Measurements from ENCODE around the gene NR1H2.
"Not testable (repeated sequence)": the region's sequence is repeated elsewhere in the genome, so short reads cannot be mapped to it uniquely, and the experiment has no call there.

The NR1H2 gene

DNA sequence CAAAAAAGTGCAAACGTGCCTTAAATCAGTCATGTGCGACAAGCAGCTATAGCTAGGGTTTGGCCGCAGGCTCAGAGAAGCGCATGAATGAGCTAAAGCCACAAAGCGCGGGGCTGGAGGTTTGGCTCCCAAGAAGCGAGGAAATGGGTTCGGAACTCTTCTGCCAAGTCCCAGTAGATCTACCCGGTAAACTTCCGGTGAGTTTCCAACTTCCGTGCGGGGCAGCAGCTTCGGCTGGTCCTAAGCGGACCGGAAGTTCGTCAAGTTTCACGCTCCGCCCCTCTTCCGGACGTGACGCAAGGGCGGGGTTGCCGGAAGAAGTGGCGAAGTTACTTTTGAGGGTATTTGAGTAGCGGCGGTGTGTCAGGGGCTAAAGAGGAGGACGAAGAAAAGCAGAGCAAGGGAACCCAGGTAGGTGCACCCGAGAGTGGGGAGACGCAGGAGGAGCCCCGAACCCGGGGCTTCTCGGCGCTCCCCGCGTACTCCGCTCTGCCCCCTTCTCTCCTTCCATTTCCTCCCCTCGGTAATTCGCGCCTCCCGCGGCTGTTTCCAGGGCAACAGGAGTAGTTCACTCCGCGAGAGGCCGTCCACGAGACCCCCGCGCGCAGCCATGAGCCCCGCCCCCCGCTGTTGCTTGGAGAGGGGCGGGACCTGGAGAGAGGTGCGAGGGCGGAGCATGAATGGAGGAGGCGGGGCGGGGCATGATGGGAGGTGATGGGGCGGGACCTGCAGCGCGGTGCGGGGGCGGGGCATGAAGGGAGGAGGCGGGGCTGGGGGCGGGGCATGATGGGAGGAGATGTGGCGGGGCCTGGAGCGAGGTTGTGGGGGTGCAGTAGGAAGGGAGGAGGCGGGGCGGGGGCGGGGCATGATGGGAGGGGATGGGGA is at the start of gene NR1H2:
TSS of gene NR1H2 (plus strand) at position 292 of the 885 bp plus-strand sequence. CDS start 1,149 bp downstream, outside the sequence.
- Histone ChIP-seq H3K4me1 (ENCODE audit: control insufficient read depth, insufficient read depth, low read length) (no peaks in the 10 kb centered on the region), H3K27me3 (ENCODE audit: control insufficient read depth, insufficient read depth, low read length) (no peaks in the 10 kb centered on the region), H3K9ac (ENCODE audit: low read depth, low read length) (peak within 1 kb of the TSS; percentile 96), H3K4me3 (ENCODE audit: low read depth, low read length) (peak within 1 kb of the TSS; percentile 96), H3K27ac (ENCODE audit: low read depth, low read length) (peak within 1 kb of the TSS; percentile 99), H3K9me3 (ENCODE audit: control insufficient read depth, insufficient read depth, low read length) (no peaks in the 10 kb centered on the region), H3K36me3 (ENCODE audit: control insufficient read depth, insufficient read depth, low read length) (peaks cover 40% of the 10 kb centered on the region)

DNA sequence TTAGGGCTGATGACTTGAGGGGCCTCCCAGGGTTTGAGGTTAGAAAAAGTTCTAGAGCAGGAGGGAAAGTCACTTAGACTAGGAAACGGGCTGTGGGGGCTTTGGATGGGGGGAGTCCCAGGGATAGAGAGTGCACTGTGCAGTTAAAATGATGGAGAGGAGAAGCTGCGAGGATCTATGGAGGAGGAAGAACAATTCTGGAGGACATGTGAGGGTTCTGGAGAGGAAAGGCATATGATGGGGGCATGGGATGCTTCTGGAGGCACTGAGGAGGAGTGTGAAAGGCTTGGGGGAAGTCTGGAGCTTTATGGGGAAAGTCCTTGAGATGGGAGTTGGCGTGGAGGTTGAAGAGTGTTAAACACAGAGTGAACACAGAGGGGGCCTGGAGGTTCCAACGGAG is 49.2 kb upstream of the NR1H2 start:
- Histone ChIP-seq H3K36me3 (ENCODE audit: control insufficient read depth, insufficient read depth, low read length) (peaks cover 8% of the 10 kb centered on the region), H3K9me3 (ENCODE audit: control insufficient read depth, insufficient read depth, low read length) (no peaks in the 10 kb centered on the region), H3K27me3 (ENCODE audit: control insufficient read depth, insufficient read depth, low read length) (peaks cover 20% of the 10 kb centered on the region), H3K9ac (ENCODE audit: low read depth, low read length) (no peak overlapping the region), H3K4me3 (ENCODE audit: low read depth, low read length) (peak overlapping the region; percentile 56), H3K27ac (ENCODE audit: low read depth, low read length) (no peak overlapping the region), H3K4me1 (ENCODE audit: control insufficient read depth, insufficient read depth, low read length) (peaks cover 11% of the 10 kb centered on the region)

DNA sequence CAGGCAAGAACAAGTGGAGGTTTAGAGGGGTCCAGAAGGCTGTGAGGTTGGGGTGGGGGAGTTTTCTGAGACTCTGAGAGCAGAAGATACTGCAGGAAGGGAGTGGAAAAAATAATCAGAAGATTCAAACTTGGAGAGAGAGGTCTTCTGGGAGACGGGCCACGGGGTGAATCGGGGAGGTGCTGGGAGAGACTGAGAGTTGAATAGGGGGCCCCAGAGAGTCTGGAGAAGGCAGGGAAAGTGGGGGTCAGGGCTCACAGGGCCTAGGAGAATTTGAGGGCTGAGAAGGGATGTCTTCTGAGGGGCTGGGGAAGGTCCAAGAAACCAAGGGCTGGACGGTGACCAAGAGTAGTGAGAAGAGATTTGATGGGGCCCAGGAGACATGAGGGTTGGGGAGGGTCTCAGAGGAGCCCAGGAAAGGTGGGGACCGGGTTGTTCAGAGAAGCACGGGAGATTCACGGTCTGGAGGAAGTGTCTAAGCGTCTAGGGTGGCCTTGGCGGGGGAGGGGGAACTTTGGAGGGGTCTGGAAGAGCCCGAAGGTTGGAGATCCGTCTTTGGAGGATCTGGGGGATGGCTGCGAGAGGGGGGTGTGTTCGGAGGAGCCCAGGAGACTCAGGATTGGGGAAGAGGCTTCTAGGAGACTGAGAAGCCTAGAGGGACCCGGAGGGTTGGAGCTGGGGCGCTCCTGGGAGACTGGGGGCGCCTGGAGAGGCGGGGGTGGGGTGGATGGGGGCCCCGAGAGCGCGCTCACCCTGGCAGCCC is 48.6 kb upstream of the NR1H2 start:
- no peak overlapping the region for H3K9ac ChIP-seq (ENCODE audit: low read depth, low read length)
- peak overlapping the region; percentile 56 for H3K4me3 ChIP-seq (ENCODE audit: low read depth, low read length)
- H3K36me3 ChIP-seq (ENCODE audit: control insufficient read depth, insufficient read depth, low read length): peaks cover 8% of the 10 kb centered on the region
- H3K27me3 ChIP-seq (ENCODE audit: control insufficient read depth, insufficient read depth, low read length): peaks cover 20% of the 10 kb centered on the region
- no peak overlapping the region for H3K27ac ChIP-seq (ENCODE audit: low read depth, low read length)
- H3K9me3 ChIP-seq (ENCODE audit: control insufficient read depth, insufficient read depth, low read length): no peaks in the 10 kb centered on the region
- peaks cover 16% of the 10 kb centered on the region for H3K4me1 ChIP-seq (ENCODE audit: control insufficient read depth, insufficient read depth, low read length)

DNA sequence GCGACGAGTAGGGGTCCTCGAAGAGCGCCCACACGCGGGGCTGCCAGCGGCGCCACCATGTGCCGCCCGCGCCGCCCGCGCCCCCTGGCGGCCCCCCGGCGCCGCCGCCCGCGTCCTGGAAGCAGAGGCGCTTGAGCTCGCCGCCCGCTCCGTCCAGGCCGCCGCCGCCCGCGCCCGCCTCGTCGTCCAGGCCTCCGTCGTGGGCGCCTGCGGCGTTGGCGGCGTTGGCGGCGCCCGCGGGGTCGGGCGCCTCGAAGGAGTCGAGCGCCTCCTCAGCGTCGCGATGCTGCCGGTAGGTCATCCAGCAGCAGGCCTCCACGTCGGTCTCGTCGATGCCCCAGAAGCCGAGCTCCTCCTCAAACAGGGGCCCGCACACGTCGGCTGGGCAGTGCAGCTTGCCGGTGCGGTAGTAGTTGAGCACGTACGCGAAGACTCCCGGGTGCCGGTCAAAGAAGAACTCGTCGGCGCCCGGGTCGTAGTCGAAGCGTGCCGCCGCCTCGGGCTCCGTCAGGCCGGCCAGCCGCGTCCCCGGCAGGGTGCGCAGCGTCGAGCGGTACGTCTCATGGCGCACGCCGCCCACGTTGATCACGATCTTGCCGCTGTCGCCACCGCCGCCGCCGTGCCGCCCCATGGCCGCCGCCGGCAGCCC is 47.9 kb upstream of the NR1H2 start:
- Histone ChIP-seq H3K9me3 (ENCODE audit: control insufficient read depth, insufficient read depth, low read length) (no peaks in the 10 kb centered on the region), H3K27ac (ENCODE audit: low read depth, low read length) (no peak overlapping the region), H3K4me1 (ENCODE audit: control insufficient read depth, insufficient read depth, low read length) (peaks cover 16% of the 10 kb centered on the region), H3K36me3 (ENCODE audit: control insufficient read depth, insufficient read depth, low read length) (peaks cover 5% of the 10 kb centered on the region), H3K4me3 (ENCODE audit: low read depth, low read length) (peak overlapping the region; percentile 59), H3K27me3 (ENCODE audit: control insufficient read depth, insufficient read depth, low read length) (peaks cover 20% of the 10 kb centered on the region), H3K9ac (ENCODE audit: low read depth, low read length) (peak overlapping the region; percentile 33; the same call in 1 of the 2 replicates)

DNA sequence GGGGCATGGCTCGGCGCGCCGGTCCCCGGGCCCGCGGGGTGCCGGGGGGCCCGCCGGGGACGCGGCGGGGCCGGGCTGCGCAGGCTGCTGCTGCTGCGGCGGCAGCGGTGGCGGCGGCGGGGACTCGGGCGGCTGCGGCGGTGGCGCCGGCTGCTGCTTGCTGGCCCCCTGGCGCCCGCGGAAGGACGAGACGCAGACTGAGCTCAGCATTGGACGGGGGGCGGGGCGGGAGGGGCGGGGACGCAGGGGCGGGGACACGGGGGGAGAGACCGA is 47.4 kb upstream of the NR1H2 start:
- peak overlapping the region; percentile 59; the same call in 1 of the 2 replicates for H3K4me3 ChIP-seq (ENCODE audit: low read depth, low read length)
- no peaks in the 10 kb centered on the region for H3K9me3 ChIP-seq (ENCODE audit: control insufficient read depth, insufficient read depth, low read length)
- H3K27me3 ChIP-seq (ENCODE audit: control insufficient read depth, insufficient read depth, low read length): peaks cover 20% of the 10 kb centered on the region
- H3K9ac ChIP-seq (ENCODE audit: low read depth, low read length): no peak overlapping the region
- H3K27ac ChIP-seq (ENCODE audit: low read depth, low read length): no peak overlapping the region
- H3K4me1 ChIP-seq (ENCODE audit: control insufficient read depth, insufficient read depth, low read length): peaks cover 16% of the 10 kb centered on the region
- H3K36me3 ChIP-seq (ENCODE audit: control insufficient read depth, insufficient read depth, low read length): peaks cover under 1% of the 10 kb centered on the region

DNA sequence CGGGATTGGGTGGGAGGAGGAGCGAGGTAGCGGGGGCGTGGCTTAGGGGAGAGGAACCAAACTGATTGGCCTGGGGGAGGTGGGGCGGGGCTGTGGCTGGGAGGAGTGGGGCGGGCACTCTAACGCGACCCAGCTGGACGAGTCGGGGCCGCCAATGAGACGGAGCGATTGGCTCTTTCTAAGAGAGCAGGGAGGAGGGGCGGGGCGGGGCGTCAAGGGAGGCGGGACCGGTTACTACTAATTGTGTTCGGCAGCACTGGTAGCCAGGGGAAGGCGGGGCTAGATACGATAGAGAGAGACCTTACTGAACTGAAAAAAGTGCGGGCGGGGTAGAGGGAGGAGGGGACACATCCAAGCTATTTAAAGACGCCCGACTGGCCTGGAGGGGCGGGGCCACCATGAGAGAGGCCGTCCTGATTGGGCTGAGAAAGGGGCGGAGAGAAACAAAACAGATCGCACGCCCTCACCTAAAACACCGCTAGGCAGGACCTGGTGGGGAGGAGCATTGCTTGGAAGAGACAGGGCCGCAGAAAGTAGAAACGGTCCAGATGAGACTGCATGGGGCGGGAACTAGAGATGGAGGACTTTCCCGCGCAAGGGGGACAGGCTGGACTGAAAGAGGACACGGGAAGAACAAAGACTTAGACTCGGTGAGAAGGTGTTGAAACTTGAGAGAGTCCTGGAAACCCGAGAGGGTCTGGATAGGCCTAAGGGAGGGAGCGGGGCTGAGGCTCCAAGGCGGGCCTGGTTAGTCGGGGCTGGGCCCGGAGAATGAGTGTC is 46.9 kb upstream of the NR1H2 start, which contains the start of gene KCNC3:
TSS of gene KCNC3 (minus strand) at position 232 of the 780 bp plus-strand sequence. CDS start 295 bp downstream, outside the sequence.
- peaks cover 16% of the 10 kb centered on the region for H3K4me1 ChIP-seq (ENCODE audit: control insufficient read depth, insufficient read depth, low read length)
- H3K9ac ChIP-seq (ENCODE audit: low read depth, low read length): peak within 1 kb of the TSS; percentile 33; the same call in 1 of the 2 replicates
- no peaks in the 10 kb centered on the region for H3K36me3 ChIP-seq (ENCODE audit: control insufficient read depth, insufficient read depth, low read length)
- no peaks in the 10 kb centered on the region for H3K9me3 ChIP-seq (ENCODE audit: control insufficient read depth, insufficient read depth, low read length)
- peak within 1 kb of the TSS; percentile 79 for H3K4me3 ChIP-seq (ENCODE audit: low read depth, low read length)
- H3K27me3 ChIP-seq (ENCODE audit: control insufficient read depth, insufficient read depth, low read length): peaks cover 20% of the 10 kb centered on the region
- H3K27ac ChIP-seq (ENCODE audit: low read depth, low read length): peak within 1 kb of the TSS; percentile 84

DNA sequence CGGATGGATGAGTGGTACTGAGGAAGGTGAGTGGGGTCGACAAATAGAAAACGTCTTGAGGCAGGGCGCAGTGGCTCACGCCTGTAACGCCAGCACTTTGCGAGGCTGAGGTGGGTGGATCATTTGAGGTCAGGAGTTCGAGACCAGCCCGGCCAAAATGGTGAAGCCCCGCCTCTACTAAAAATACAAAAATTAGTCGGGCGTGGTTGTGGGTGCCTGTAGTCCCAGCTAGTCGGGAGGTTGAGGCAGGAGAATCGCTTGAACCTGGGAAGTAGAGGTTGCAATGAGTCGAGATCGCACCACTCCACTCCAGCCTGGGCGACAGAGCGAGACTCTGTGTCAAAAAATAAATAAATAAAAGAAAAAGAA is 46.3 kb upstream of the NR1H2 start:
- H3K9ac ChIP-seq (ENCODE audit: low read depth, low read length); H3K36me3 ChIP-seq (ENCODE audit: control insufficient read depth, insufficient read depth, low read length); H3K9me3 ChIP-seq (ENCODE audit: control insufficient read depth, insufficient read depth, low read length): not testable (repeated sequence)
- H3K27me3 ChIP-seq (ENCODE audit: control insufficient read depth, insufficient read depth, low read length): peaks cover 20% of the 10 kb centered on the region
- H3K27ac ChIP-seq (ENCODE audit: low read depth, low read length): peak overlapping the region; percentile 82
- peak overlapping the region; percentile 79 for H3K4me3 ChIP-seq (ENCODE audit: low read depth, low read length)
- peaks cover 15% of the 10 kb centered on the region for H3K4me1 ChIP-seq (ENCODE audit: control insufficient read depth, insufficient read depth, low read length)

DNA sequence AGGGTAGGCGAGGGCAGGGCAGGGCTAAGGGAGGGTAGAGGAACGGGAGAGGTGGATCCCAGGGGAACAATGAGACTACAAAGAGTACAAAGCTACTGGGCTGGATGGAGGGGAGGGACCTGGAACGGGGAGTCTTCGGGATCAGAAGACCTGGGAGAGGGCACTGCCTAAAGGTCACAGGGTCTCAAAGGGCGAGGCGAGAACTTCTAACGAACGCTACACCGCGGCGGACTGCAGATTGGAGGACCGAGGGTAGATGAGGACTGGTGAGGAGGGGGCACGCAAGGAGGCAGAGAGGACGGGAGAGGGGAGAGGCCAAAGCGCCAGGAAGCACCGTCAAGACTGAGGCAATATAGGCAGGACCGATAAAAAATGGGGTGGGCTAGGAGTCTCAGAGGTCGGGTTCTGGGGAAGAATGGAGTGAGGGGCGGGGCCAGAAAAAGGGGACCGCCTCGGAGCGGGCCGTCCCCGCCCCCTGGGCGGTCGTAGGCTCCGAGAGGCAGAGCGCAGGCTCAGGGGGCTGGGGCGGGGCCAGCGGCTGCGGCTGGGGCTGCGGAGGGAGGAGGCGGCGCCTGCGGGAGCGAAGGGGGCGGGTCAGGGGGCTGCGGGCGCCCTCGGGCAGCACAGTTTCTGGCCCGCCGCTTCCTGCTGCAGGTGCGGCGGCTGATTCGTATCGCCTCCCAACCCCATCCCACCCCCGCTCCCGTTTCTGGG is 45.7 kb upstream of the NR1H2 start:
- H3K9me3 ChIP-seq (ENCODE audit: control insufficient read depth, insufficient read depth, low read length): no peaks in the 10 kb centered on the region
- peaks cover 20% of the 10 kb centered on the region for H3K27me3 ChIP-seq (ENCODE audit: control insufficient read depth, insufficient read depth, low read length)
- peaks cover 11% of the 10 kb centered on the region for H3K4me1 ChIP-seq (ENCODE audit: control insufficient read depth, insufficient read depth, low read length)
- H3K4me3 ChIP-seq (ENCODE audit: low read depth, low read length): peak overlapping the region; percentile 79
- no peaks in the 10 kb centered on the region for H3K36me3 ChIP-seq (ENCODE audit: control insufficient read depth, insufficient read depth, low read length)
- peak overlapping the region; percentile 32; the same call in 1 of the 2 replicates for H3K9ac ChIP-seq (ENCODE audit: low read depth, low read length)
- peak overlapping the region; percentile 84 for H3K27ac ChIP-seq (ENCODE audit: low read depth, low read length)

DNA sequence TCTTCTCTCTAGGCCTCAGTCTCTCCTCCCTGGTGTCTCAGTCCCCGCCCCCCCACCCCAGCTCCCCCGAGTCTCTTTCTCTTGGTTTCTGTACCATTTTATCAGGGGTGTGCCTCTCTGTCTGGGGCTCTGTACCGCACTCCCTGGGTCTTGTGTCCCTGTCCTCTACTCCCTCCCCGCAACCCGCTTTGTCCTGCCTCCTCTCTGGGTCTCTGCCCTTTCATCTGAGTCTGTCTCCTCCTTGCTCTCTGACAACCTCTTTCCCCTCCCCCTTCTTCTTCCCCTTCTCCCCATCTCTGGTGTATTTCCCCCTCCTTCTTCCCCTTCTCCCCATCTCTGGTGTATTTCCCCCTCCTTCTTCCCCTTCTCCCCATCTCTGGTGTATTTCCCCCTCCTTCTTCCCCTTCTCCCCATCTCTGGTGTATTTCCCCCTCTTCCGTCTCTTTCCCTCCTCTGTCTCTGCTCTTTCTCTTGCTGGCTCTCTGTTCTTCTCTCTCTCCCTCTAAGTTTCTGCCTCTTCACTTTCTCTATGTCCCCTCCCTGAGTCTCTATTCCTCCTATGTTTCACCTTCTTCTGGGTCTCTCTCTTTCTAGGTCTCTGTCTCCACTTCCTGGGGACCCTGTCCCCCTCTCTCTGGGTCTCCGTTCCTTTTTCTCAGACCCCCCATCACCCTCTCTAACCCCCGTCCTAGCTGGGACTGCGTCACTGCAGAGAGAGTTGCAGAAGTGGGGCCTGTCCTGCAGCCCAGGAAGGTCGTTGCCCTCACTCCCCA is 44.9 kb upstream of the NR1H2 start:
- no peaks in the 10 kb centered on the region for H3K9me3 ChIP-seq (ENCODE audit: control insufficient read depth, insufficient read depth, low read length)
- no peaks in the 10 kb centered on the region for H3K36me3 ChIP-seq (ENCODE audit: control insufficient read depth, insufficient read depth, low read length)
- H3K27ac ChIP-seq (ENCODE audit: low read depth, low read length): peak overlapping the region; percentile 98
- peak overlapping the region; percentile 79 for H3K4me3 ChIP-seq (ENCODE audit: low read depth, low read length)
- peaks cover 20% of the 10 kb centered on the region for H3K27me3 ChIP-seq (ENCODE audit: control insufficient read depth, insufficient read depth, low read length)
- no peak overlapping the region for H3K9ac ChIP-seq (ENCODE audit: low read depth, low read length)
- H3K4me1 ChIP-seq (ENCODE audit: control insufficient read depth, insufficient read depth, low read length): peaks cover 11% of the 10 kb centered on the region

Measured in HUES48 (cell line).